Fibroblast of upper back skin (primary cell): ENCODE measurements around the gene NNMT.
A peak's percentile ranks its signal among the peaks of the same experiment; 100 is the strongest.

Experiments
- DNase-seq: peaks from one replicate; pipeline ENCODE4 v3.0.0-alpha.2; 2013

The NNMT gene

GRCh38 chr11:114263513-114264170, 32.6 kb upstream of the NNMT start:
- DNase-seq = no peak

- no peak for DNase-seq
These were observed 31.8 kb upstream of the NNMT start for GRCh38 chr11:114264381-114264780.

- DNase-seq = no peak
These were observed 30.9 kb upstream of the NNMT start for GRCh38 chr11:114265122-114265878.

GRCh38 chr11:114269498-114269897, 26.7 kb upstream of the NNMT start:
- DNase-seq = no peak

GRCh38 chr11:114270531-114271270, 25.5 kb upstream of the NNMT start:
- no peak for DNase-seq

GRCh38 chr11:114271316-114271715, 24.9 kb upstream of the NNMT start:
- DNase-seq = no peak

- no peak for DNase-seq
These were observed 23.9 kb upstream of the NNMT start for GRCh38 chr11:114272311-114272710.

- DNase-seq = no peak
These were observed 23.1 kb upstream of the NNMT start for GRCh38 chr11:114273071-114273470.

- DNase-seq = no peak
These were observed 22.1 kb upstream of the NNMT start for GRCh38 chr11:114273890-114274635.

GRCh38 chr11:114274637-114275036, 21.6 kb upstream of the NNMT start:
- DNase-seq = no peak

- DNase-seq = no peak
These were observed 20.9 kb upstream of the NNMT start for GRCh38 chr11:114275280-114275679.

- DNase-seq = no peak
These were observed 20.1 kb upstream of the NNMT start for GRCh38 chr11:114276077-114276476.

GRCh38 chr11:114277637-114278341, 18.4 kb upstream of the NNMT start:
- DNase-seq = no peak

GRCh38 chr11:114278342-114279065, 17.7 kb upstream of the NNMT start:
- DNase-seq = no peak

- no peak for DNase-seq
These were observed 16.2 kb upstream of the NNMT start for GRCh38 chr11:114279792-114280546.

- peak; percentile 91 for DNase-seq
These were observed 15.5 kb upstream of the NNMT start for GRCh38 chr11:114280696-114281095.

GRCh38 chr11:114281388-114281956, 14.7 kb upstream of the NNMT start:
- peak; percentile 56 for DNase-seq

- DNase-seq = no peak
These were observed 13.7 kb upstream of the NNMT start for GRCh38 chr11:114282488-114282887.

GRCh38 chr11:114283422-114283821, 12.8 kb upstream of the NNMT start:
- no peak for DNase-seq

GRCh38 chr11:114284021-114284420, 12.2 kb upstream of the NNMT start:
- DNase-seq = no peak

- DNase-seq = no peak
These were observed 11.3 kb upstream of the NNMT start for GRCh38 chr11:114284914-114285313.
